Inflammatory macrophage (primary cell): ENCODE measurements around the gene SH3D19.
"Not testable (repeated sequence)": the region's sequence is repeated elsewhere in the genome, so short reads cannot be mapped to it uniquely, and the experiment has no call there.

ENCODE experiments used
- DNase-seq, 2 donors: peaks; one replicate each; pipeline ENCODE4 v3.0.0-alpha.2; 2020 to 2022

SH3D19 gene

GRCh38 chr4:151093203-151093602, 232.2 kb downstream of the SH3D19 start:
- no peak for DNase-seq

DNA sequence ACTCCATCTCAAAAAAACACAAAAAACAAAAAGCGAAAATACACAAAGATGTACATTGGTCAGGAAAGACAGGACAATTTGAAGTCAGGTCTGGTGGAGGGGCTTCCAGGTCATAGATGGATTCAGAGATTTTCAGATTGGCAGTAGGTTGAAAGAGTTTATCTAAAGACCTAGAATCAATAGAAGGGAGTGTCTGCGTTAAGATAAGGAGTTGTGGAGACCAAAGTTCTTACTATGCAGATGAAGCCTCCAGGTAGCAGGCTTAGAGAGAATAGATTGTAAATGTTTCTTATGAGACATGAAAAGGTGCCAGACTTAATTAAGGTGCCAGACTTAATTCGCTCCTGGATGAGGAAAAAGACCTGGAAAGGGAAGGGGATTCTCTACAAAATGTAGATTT, 232.9 kb downstream of the SH3D19 start:
- DNase-seq, result no peak

- DNase-seq, result no peak
Measured at GRCh38 chr4:151091047-151091446, 234.4 kb downstream of the SH3D19 start.

GRCh38 chr4:151087467-151087866, 237.9 kb downstream of the SH3D19 start:
- no peak for DNase-seq

DNA sequence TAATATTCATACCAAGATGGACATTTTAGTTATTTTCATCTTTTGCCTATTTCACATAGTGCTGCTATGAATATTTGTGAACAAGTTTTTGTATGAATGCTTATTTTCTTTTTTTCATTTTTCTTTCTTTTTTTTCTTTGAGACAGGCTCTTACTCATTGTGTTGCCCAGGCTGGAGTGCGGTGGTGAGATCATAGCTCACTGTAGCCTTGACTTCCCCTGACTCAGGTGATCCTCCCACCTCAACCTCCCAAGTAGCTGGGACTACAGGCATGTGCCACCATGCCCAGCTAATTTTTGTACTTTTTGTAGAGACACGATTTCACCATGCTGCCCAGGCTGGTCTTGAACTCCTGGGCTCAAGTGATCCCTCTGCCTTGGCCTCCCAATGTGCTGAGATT, 247.4 kb downstream of the SH3D19 start:
- not testable (repeated sequence) for DNase-seq

GRCh38 chr4:151074416-151074916, 250.9 kb downstream of the SH3D19 start:
- no peak for DNase-seq
